CD8-positive, alpha-beta memory T cell (primary cell): ENCODE data around the gene TXNL4B. TPM values are rescaled to one million over a fixed set of nuclear protein-coding genes. Genes with fewer than 3 reads are reported as not detected.
A peak's percentile ranks its signal among the peaks of the same experiment; 100 is the strongest.
"Not testable (repeated sequence)": the region's sequence is repeated elsewhere in the genome, so short reads cannot be mapped to it uniquely, and the experiment has no call there.

Experiments
- CTCF ChIA-PET: fragments of 350-600 bp; sonication (Branson Sonifier 250); formaldehyde crosslinking; loops from one replicate; lab custom pipeline; 2021; ENCODE audit warnings: antibody characterized with exemption; lab: Charles Lee
- POLR2A ChIA-PET: fragments of 350-600 bp; sonication (Branson Sonifier 250); formaldehyde crosslinking; loops from one replicate; lab custom pipeline; 2021; ENCODE audit warnings: antibody characterized with exemption; lab: Charles Lee
- DNase-seq, 5 donors: peaks; one replicate each; pipeline versions ENCODE4 v3.0.0 to v3.0.0-alpha.2; 2020 to 2022; ENCODE audit warnings: mixed read lengths in 1 of 5
- H3K27ac ChIP-seq: one replicate; pipeline ENCODE4 v1.7.0; 2013; ENCODE audit warnings: low read depth, mild to moderate bottlenecking, low read length, moderate library complexity
- H3K27me3 ChIP-seq: 2 replicates; pipeline ENCODE4 v1.7.0; 2013; ENCODE audit warnings: low read length, mild to moderate bottlenecking; ENCODE audit not compliant: insufficient read depth, poor library complexity, severe bottlenecking
- H3K36me3 ChIP-seq: 2 replicates; pipeline ENCODE4 v1.7.0; 2013; ENCODE audit warnings: mild to moderate bottlenecking, low read length, moderate library complexity; ENCODE audit not compliant: insufficient read depth
- H3K4me1 ChIP-seq: 2 replicates; pipeline ENCODE4 v1.7.0; 2013; ENCODE audit warnings: mild to moderate bottlenecking, low read length, moderate library complexity; ENCODE audit not compliant: insufficient read depth
- H3K4me3 ChIP-seq: 2 replicates; pipeline ENCODE4 v1.7.0; 2013; ENCODE audit warnings: mild to moderate bottlenecking, low read length
- H3K9me3 ChIP-seq: 2 replicates; pipeline ENCODE4 v1.7.0; 2013; ENCODE audit warnings: mild to moderate bottlenecking, low read length
- H3K27ac Mint-ChIP-seq, 8 donors: one replicate each; pipeline ENCODE4 v1.8.0; 2020 to 2021; ENCODE audit warnings: mixed read lengths in 8 of 8, mild to moderate bottlenecking in 6 of 8, inconsistent platforms in 3 of 8, moderate library complexity in 3 of 8
- H3K27me3 Mint-ChIP-seq, 2 donors: one replicate each; pipeline ENCODE4 v1.8.0; 2020 to 2021; ENCODE audit warnings: mixed read lengths in 2 of 2, mild to moderate bottlenecking in 1 of 2, moderate library complexity in 1 of 2
- H3K36me3 Mint-ChIP-seq, 3 donors: one replicate each; pipeline ENCODE4 v1.8.0; 2020 to 2021; ENCODE audit warnings: mixed read lengths in 3 of 3, inconsistent platforms in 1 of 3, mild to moderate bottlenecking in 1 of 3
- H3K4me1 Mint-ChIP-seq, 3 donors: one replicate each; pipeline ENCODE4 v1.8.0; 2020 to 2021; ENCODE audit warnings: mixed read lengths in 3 of 3, inconsistent platforms in 1 of 3, mild to moderate bottlenecking in 1 of 3
- H3K4me3 Mint-ChIP-seq, 7 donors: one replicate each; pipeline ENCODE4 v1.8.0; 2020 to 2021; ENCODE audit warnings: mixed read lengths in 7 of 7, mild to moderate bottlenecking in 6 of 7, moderate library complexity in 4 of 7, inconsistent platforms in 2 of 7
- H3K9me3 Mint-ChIP-seq, 5 donors: one replicate each; pipeline ENCODE4 v1.8.0; 2020 to 2022; ENCODE audit warnings: mixed read lengths in 5 of 5, mild to moderate bottlenecking in 3 of 5, moderate library complexity in 2 of 5, inconsistent platforms in 1 of 5
- polyA plus RNA-seq: library from polyadenylated mRNA; unstranded; fragments of 300-500 nt; fragmentation: Illumina TruSeq; gene quantifications from one replicate; pipeline ENCODE4 v1.2.3, GENCODE V29; 2021
- total RNA-seq, 2 experiments: library from RNA; stranded (reverse); gene quantifications; one replicate each; pipeline ENCODE4 v1.2.3, GENCODE V29; 2021

The TXNL4B gene
- total and polyA plus RNA-seq, 3 experiments from 2014 or later: 14.0 to 38.7 (median 37.9) TPM

DNA sequence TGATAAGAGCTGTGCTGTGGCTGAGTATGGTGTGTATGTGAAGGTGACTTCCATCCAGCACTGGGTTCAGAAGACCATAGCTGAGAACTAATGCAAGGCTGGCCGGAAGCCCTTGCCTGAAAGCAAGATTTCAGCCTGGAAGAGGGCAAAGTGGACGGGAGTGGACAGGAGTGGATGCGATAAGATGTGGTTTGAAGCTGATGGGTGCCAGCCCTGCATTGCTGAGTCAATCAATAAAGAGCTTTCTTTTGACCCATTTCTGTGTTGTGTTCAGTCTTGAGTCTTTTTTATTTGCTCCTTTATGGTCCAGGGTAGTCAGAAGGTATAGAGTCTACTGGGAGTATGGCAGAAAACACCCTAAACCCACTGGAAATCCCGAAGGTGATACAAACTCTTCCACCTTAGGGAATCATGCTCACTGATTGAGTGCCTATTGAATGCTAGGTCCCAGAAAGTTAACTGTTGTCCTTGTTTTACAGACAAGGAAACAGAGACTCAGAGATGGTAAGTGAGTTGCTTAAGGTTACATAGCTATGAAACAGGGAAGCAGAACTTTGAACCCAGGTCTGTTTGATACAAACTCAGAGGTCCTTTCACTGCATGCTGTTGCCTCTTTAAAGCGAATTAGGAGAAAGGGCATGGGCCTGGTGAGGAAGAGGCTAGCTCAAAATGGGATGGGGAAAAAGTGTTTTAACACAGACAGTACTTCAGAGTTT lies 16.3 kb downstream of the TXNL4B start:
- H3K36me3 ChIP-seq, H3K9me3 Mint-ChIP-seq, H3K9me3 ChIP-seq, CTCF ChIA-PET, H3K27me3 Mint-ChIP-seq, H3K4me3 Mint-ChIP-seq, H3K4me3 ChIP-seq, DNase-seq, H3K4me1 Mint-ChIP-seq, H3K27me3 ChIP-seq, H3K27ac Mint-ChIP-seq, POLR2A ChIA-PET, H3K27ac ChIP-seq, H3K4me1 ChIP-seq: not testable (repeated sequence)
- peaks cover 0 to 13% (median 5%) of the 10 kb centered on the region in 3 donors for H3K36me3 Mint-ChIP-seq

DNA sequence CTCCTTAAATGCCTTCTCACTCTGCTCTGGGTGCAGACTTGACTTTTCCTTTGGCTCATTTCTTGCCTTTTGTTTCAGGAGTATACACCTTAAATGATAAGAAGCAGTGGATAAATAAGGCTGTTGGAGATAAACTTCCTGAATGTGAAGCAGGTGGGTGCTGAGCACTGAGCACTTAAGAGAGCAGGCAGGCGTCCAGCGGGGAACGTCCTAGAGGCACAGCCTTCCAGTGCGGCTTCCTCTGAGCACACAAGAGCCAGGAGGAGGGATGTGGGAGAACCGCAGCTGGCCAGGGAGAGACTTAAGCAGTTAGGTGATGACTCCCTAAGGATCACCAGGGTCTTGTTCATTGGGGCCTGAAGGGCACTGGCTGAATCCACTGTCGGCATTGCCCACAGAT lies 18.4 kb downstream of the TXNL4B start:
- H3K4me1 Mint-ChIP-seq, H3K36me3 ChIP-seq, H3K4me1 ChIP-seq, H3K9me3 Mint-ChIP-seq, H3K27ac ChIP-seq, H3K9me3 ChIP-seq, H3K27me3 ChIP-seq, POLR2A ChIA-PET, CTCF ChIA-PET, H3K27ac Mint-ChIP-seq, H3K4me3 Mint-ChIP-seq, H3K4me3 ChIP-seq, H3K27me3 Mint-ChIP-seq, DNase-seq: not testable (repeated sequence)
- peaks cover 0 to 13% (median 7%) of the 10 kb centered on the region in 3 donors for H3K36me3 Mint-ChIP-seq

- Histone ChIP-seq H3K9me3 (no peaks in the 10 kb centered on the region), H3K36me3 (no peaks in the 10 kb centered on the region), H3K27ac (no peak overlapping the region), H3K27me3 (no peaks in the 10 kb centered on the region), H3K4me3 (no peak overlapping the region), H3K4me1 (no peaks in the 10 kb centered on the region)
- POLR2A ChIA-PET: interaction anchor here (0.6 kb wide), 1 partner anchor 18 kb away, joined by 3 read pairs; no protein-coding TSS in a partner anchor
- no peak for DNase-seq
- Mint-ChIP-seq H3K4me1 (no peaks in the 10 kb centered on the region), H3K36me3 (peaks cover 0 to 13% (median 7%) of the 10 kb centered on the region in 3 donors), H3K4me3 (no peak overlapping the region), H3K27me3 (no peaks in the 10 kb centered on the region), H3K9me3 (no peaks in the 10 kb centered on the region), H3K27ac (no peak overlapping the region)
- CTCF ChIA-PET: interaction anchor here (1.2 kb wide), 1 partner anchor 10 kb away, joined by 3 read pairs; the partner anchor contains the start of gene HPR
Observed at GRCh38 chr16:72073560-72074230, 19.7 kb downstream of the TXNL4B start.

- no peak overlapping the region for H3K27ac Mint-ChIP-seq
- CTCF ChIA-PET: interaction anchor here (1.2 kb wide), 1 partner anchor 9 kb away, joined by 3 read pairs; the partner anchor contains the start of gene HPR
Observed at GRCh38 chr16:72072514-72073342, 20.7 kb downstream of the TXNL4B start.

DNA sequence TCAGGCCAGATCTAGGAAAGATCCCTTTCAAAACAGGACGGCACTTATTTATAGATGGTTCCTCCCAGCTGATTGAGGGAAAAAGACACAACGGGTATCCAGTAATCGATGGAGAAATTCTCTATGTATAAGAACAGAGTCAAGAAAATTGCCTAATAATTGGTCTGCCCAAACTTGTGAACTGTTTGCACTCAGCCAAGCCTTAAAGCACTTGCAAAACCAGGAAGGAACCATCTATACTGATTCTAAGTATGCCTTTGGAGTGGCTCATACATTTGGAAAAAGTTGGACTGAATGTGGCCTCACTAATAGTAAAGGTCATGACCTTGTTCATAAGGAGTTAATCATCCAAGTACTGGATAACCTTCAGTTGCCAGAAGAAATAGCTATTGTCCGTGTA lies 24.5 kb downstream of the TXNL4B start:
- CTCF ChIA-PET: no interaction called here
- Histone ChIP-seq H3K4me1 (no peaks in the 10 kb centered on the region), H3K27ac (no peak overlapping the region), H3K27me3 (no peaks in the 10 kb centered on the region), H3K4me3 (no peak overlapping the region), H3K9me3 (no peaks in the 10 kb centered on the region), H3K36me3 (no peaks in the 10 kb centered on the region)
- Mint-ChIP-seq H3K4me3 (no peak overlapping the region), H3K27ac (no peak overlapping the region), H3K27me3 (no peaks in the 10 kb centered on the region), H3K36me3 (peaks cover 4 to 8% (median 4%) of the 10 kb centered on the region in 3 donors), H3K9me3 (no peaks in the 10 kb centered on the region), H3K4me1 (no peaks in the 10 kb centered on the region)
- POLR2A ChIA-PET: no interaction called here
- no peak for DNase-seq

More at GRCh38 chr16:72072514-72073342, 20.7 kb downstream of the TXNL4B start:
- Mint-ChIP-seq H3K4me1 (no peaks in the 10 kb centered on the region), H3K9me3 (no peaks in the 10 kb centered on the region), H3K27me3 (no peaks in the 10 kb centered on the region), H3K36me3 (peaks cover 0 to 7% (median 6%) of the 10 kb centered on the region in 3 donors), H3K4me3 (no peak overlapping the region)
- Histone ChIP-seq H3K36me3 (no peaks in the 10 kb centered on the region), H3K4me1 (no peaks in the 10 kb centered on the region), H3K4me3 (no peak overlapping the region), H3K27me3 (no peaks in the 10 kb centered on the region), H3K9me3 (no peaks in the 10 kb centered on the region), H3K27ac (no peak overlapping the region)
- POLR2A ChIA-PET: no interaction called here
- DNase-seq: no peak

- peak overlapping the region in 2 of 8 donors; percentile 38 to 77 for H3K27ac Mint-ChIP-seq
- H3K4me3 Mint-ChIP-seq: no peak overlapping the region
- peak in 2 of 5 donors; percentile 5 to 17 for DNase-seq
- no peaks in the 10 kb centered on the region for H3K27me3 Mint-ChIP-seq
- no peak overlapping the region for H3K27ac ChIP-seq
- no peaks in the 10 kb centered on the region for H3K4me1 ChIP-seq
- H3K9me3 Mint-ChIP-seq: no peaks in the 10 kb centered on the region
- peaks cover 4 to 9% (median 5%) of the 10 kb centered on the region in 3 donors for H3K36me3 Mint-ChIP-seq
- H3K4me1 Mint-ChIP-seq: no peaks in the 10 kb centered on the region
- ChIA-PET CTCF (interaction anchor here (1.1 to 1.3 kb wide), 3 partner anchors 20 to 31 kb away, joined by 3 to 5 read pairs (median 3); no protein-coding TSS in a partner anchor), POLR2A (interaction anchor here (0.6 kb wide), 1 partner anchor 776 kb away, joined by 3 read pairs; no protein-coding TSS in a partner anchor)
- H3K4me3 ChIP-seq: no peak overlapping the region
- H3K27me3 ChIP-seq: no peaks in the 10 kb centered on the region
- H3K9me3 ChIP-seq: no peaks in the 10 kb centered on the region
- no peaks in the 10 kb centered on the region for H3K36me3 ChIP-seq
Observed at GRCh38 chr16:72066747-72067146, 26.7 kb downstream of the TXNL4B start.

GRCh38 chr16:72064361-72064894 lies 29.0 kb downstream of the TXNL4B start:
- no peak for DNase-seq
- no peaks in the 10 kb centered on the region for H3K9me3 Mint-ChIP-seq
- Histone ChIP-seq H3K27me3 (no peaks in the 10 kb centered on the region), H3K36me3 (no peaks in the 10 kb centered on the region), H3K4me3 (no peak overlapping the region), H3K9me3 (no peaks in the 10 kb centered on the region), H3K27ac (no peak overlapping the region), H3K4me1 (no peaks in the 10 kb centered on the region)
- no peaks in the 10 kb centered on the region for H3K4me1 Mint-ChIP-seq
- H3K27ac Mint-ChIP-seq: peak overlapping the region in 1 of 8 donors; percentile 63
- H3K4me3 Mint-ChIP-seq: no peak overlapping the region
- CTCF ChIA-PET: no interaction called here
- no peaks in the 10 kb centered on the region for H3K27me3 Mint-ChIP-seq
- POLR2A ChIA-PET: no interaction called here
- peaks cover 4 to 7% (median 5%) of the 10 kb centered on the region in 3 donors for H3K36me3 Mint-ChIP-seq
